SH-SY5Y (cell line): ENCODE results near the gene HEATR1.
A peak's percentile ranks its signal among the peaks of the same experiment; 100 is the strongest.

Experiments
- GATA2 ChIP-seq: IDR thresholded peaks from 2 replicates; pipeline ENCODE4 v1.6.1; 2011; ENCODE audit warnings: mild to moderate bottlenecking, low read depth, low read length
- GATA3 ChIP-seq: IDR thresholded peaks from 2 replicates; pipeline ENCODE4 v1.6.1; 2011; ENCODE audit warnings: low read depth, mild to moderate bottlenecking, low read length, moderate library complexity

The HEATR1 gene

DNA sequence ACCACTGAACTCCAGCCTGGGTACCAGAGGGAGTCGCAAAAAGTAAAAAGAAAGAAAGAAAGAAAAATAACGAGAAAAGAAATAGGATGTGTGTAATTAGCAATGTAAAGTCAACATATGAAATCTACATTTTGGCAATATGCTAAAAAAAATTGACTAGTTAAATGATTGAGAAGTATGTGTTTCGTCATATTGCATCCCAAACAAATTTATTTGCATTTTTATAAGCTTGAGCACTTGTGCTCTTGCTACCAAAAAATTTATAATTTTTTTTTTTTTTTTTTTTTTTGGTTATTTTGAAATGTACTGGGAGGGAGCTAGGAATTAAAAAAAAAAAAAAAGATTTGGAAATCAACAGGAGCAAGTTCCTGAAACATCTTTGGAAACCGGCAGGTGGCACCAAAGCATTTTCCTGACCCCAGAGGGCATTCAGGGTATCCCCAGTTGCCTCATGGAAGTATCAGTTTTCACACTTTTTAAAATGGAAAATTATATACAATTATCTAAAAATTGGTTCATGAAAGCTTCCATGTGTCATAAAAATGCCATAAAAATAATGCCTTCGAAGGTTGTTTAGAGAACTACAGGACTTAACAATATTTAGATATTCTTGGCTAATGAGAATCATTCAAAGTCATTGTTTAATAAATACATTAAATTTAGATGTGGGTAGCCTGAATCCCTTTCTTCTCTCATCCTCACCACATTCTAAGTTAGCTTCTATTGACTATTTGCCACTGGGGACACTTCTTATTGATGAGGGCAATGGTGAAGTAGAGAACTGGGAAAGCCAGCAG, 4.8 kb upstream of the HEATR1 start:
- no peak for TF ChIP-seq GATA3
- TF ChIP-seq GATA2, result no peak

DNA sequence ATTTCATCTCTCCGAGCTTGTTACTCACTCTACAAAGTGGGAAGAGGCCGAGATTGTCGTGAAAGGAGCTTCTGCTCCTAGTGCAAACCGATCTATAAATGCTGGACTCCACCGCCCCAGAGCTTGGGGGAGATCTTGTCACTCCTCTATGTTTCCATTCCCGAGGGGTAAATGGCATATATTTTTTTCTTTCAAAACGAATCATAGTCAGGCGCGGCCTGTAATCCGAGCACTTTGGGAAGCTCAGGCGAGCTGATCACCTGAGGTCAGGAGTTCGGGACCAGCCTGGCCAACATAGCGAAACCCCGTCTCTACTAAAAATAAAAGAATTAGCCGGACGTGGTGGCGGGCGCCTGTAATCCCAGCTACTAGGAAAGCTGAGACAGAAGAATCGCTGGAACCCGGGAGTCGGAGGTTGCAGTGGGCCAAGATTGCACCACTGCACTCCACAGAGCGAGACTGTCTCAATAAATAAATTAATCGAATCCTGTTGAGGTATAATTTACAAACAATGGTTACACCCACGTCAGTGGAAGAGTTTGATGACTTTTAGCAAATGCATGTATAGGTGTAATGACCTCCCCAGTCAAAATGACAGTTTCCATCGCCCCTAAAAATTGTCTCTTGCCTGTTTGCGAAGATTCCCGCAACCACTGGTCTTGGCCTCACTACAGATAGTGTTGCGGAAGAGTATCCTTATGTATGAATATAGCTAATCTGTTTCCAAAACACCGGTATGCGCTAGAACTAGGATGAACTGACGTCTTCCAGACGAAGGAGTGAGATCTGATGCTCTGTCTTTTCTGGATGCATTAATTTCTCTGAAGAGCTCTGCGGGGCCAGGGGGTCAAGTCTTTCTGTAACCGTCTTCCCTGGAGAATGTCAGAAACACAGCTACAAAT, 840 bp upstream of the HEATR1 start:
- TF ChIP-seq GATA2, result no peak
- no peak for TF ChIP-seq GATA3

DNA sequence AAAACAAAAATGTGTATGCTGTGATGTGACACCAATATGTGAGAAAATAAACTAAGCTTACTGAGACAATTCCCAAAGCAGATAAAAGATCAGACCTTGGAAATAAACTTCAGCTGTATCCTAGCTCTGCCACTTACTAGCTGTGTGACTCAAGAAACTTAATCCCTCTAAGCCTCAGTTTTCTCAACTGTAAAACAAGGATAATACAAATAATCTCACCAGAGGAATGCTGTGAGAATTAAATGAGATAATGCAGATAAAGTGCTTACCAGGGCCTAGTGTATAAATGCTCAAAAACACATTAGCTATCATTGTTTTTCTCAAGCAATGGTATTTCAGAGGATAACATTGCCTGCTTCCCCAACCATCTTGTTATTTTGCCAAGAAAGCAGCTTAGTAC, 2.1 kb downstream of the HEATR1 start:
- TF ChIP-seq GATA2 (no peak), GATA3 (no peak)

DNA sequence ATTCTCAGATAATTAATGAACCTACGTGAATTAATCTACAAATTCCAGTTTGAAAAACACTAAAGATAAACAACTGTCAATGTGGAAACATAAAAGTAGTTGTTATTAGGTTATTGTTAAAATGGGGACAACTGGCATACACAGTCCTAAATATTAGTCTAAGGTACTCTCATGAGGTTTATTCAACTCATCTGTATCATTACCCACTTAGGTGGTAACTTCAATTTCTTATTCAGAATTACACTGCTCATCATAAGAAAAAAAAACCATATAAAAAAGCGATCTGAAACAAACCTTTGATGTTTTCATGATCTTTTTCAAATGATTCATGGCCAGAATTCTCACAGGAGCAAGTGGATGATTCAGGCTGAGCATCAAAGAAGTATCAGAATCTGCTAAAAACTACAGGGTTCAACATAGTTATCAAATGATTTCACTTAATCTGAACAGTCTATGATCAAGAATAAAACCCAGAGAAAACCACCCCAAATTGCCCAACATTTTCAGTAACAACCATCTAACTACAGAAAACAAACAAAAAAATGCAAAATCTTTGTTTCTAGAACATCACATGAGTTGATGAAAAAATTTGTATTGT, 13.7 kb downstream of the HEATR1 start:
- TF ChIP-seq GATA2 (no peak), GATA3 (0 out of 2 replicates have a peak, but pooled peaks have one; percentile 17)

DNA sequence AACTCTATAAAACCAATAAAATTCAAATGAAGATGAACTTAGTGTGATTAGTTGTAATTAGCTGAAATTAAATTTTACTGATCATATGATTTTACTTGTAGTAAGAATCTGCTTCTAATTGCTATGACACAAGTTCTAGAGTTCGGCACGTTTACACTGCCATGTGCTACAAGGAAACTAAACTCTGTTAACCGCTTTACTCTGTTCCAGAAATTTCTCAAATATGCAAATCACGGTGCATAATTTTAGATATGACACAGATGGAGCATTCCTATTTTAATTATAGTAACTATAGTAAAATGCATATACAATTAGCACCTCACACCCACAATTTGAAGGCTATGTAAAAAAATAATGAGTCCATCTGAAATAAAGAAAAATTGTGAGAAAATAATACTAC, 14.8 kb downstream of the HEATR1 start:
- TF ChIP-seq GATA2, result no peak
- TF ChIP-seq GATA3, result no peak

DNA sequence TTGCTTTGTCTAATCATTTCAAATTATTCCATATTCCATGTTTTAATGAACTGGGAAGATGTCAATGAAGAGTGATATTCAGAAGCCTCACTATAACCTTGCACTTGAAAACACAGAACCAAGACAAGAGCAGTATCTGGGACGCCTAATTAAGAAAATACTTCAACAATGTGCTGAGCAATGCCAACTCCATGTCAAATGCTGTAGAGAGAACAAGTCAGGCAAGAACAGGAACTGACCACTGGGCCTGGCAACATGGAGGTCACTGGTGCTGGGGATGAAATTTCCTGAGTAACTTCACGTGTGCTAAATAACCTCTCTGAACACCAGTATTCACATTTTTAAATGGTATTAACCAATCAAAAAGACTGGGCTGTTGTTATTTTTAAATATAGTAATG, 22.8 kb downstream of the HEATR1 start:
- TF ChIP-seq GATA3, result no peak
- no peak for TF ChIP-seq GATA2

DNA sequence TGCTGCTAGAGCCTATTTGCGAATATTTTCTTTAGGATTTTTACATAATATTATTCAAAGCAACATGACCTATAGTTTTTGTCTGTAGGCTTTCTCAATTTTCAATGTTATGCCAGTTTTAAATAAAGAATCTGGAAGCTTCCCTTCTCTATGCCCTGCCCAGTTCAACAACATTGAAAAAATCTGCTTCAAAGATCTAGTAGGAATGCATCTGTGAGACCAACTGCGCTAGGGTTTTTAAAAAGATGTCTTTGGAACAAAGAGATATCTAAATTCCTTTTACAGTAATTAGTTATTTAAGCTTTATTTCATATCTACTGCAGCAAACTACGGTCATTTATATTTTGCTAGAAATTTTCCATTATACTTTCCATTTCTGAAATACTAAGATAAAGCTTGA, 25.7 kb downstream of the HEATR1 start:
- TF ChIP-seq GATA3 (no peak), GATA2 (no peak)

DNA sequence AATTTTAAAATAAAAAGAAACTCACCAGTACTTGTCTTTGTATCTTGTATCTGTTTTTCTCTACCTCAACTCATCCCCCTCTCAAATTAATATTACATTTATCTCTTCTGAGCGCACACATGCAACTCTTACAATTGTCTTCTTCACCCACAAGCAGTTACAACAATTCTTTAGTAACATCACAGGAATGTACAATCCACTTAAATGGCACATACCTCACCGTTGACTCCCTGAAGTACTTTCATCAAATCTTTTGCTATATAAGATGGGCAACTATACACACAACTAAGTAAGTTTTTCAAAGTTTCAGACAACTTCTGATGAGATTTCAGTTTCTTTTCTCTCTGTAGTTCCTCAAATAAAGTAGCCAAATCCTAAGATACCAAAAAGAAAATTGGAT, 28.3 kb downstream of the HEATR1 start:
- TF ChIP-seq GATA3, result no peak
- no peak for TF ChIP-seq GATA2

DNA sequence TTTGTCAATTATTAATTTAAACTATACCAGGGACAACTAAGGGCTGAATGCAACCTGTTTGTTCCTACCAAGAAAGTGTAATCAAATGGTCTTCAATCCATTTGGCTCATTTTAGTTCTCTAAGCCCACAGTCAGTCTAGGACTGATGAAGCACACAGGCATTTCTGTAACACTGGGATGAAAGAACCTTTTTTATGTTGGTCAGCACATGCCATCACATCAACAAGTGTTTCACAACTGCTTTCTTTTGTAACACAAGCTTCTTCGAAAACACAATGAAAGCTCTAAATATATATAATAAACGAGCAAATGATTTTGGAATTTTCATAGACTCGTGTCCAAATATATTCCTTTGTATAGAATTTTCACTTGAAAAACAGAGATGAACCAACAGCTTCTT, 28.8 kb downstream of the HEATR1 start:
- no peak for TF ChIP-seq GATA3
- TF ChIP-seq GATA2, result no peak

DNA sequence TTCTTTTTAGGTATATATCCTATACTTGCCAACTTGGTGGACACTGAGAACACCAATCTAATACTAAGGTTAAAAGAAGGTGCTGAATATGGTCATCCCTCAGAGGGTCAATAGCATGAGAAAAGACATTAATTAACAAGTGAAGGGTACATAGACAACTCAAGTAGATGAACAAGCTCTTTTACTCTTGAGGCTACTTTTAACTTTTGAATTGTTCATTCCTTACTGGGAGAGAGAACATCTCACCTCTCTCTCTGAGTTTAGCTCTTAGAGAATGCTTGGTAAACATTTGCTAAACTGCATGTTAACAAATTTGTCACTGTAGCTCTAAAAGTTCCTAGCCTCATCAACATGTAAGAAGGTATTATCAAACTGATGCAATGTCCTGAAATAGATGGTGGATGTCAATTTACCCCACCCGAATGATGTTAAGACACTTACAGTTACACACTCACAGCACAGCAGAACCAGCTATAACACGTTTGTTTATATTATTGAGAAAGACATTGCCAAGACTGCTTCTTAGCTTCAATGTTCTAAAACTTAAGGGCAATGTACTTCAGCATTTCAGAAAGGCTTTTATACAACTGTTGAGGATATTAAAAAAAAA, 35.9 kb downstream of the HEATR1 start:
- TF ChIP-seq GATA2, result no peak
- TF ChIP-seq GATA3, result no peak

DNA sequence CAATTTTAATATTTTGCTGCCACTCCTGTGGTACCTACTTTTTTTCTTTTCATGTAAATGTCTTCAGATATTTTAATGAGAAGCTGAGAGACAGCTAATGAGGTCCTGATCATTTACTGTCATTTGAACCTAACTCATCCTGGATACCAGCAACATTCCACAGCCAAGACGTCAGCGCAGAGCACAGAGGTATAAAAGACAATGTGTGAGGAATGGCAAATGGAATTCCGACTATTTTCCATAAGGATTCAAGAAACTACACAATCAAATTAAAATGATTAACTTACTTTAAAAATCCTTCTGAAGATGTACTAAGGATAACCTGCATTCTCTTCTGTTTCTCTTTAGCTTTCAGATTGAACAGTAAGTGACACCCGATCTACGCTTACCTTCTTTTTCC, 38.8 kb downstream of the HEATR1 start:
- TF ChIP-seq GATA2 (no peak), GATA3 (no peak)

DNA sequence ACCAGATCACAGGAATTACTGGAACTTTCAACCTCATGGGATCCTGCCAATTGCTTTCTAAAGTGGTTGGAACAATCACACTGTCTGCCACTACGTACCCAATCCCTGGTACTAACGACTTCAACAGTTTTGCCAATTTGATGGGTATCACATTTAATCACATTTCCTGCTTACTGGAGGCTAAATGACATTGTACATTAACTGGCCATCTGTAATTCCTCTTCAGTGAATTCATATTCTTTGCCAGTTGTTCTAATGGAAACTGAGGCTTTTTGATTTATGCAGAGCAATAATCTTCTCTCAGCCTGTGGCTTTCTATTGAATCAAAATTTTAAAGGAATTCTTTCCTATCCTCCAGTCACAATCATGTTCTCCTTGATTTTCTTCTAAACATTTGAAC, 42.3 kb downstream of the HEATR1 start:
- TF ChIP-seq GATA3, result peak; percentile 94
- TF ChIP-seq GATA2, result peak; percentile 94

DNA sequence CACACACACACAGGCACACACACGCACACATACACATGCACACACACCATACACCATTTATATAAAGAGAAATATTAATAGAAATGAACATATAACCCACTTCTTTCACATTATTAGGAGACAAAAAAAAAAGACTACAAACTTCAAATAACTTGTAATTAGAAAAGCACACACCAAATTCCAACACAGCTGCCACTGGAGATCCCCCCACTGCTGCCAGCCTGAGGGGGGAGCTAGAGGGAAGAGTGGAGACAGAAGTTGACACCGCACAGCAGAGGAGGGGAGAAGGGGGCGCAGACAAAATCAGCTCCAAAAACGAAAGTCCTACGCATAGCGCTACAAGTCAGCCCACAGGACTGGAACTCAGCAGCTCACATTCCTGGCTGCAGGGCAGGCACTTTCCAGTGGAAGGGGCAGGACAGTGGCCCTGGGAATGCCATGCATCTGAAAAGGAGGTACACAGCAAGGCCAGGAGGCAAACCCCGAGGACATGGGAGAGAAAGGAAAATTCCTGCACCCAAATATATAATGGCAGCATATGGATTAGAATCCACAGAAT, 44.0 kb downstream of the HEATR1 start:
- TF ChIP-seq GATA2 (no peak), GATA3 (no peak)

DNA sequence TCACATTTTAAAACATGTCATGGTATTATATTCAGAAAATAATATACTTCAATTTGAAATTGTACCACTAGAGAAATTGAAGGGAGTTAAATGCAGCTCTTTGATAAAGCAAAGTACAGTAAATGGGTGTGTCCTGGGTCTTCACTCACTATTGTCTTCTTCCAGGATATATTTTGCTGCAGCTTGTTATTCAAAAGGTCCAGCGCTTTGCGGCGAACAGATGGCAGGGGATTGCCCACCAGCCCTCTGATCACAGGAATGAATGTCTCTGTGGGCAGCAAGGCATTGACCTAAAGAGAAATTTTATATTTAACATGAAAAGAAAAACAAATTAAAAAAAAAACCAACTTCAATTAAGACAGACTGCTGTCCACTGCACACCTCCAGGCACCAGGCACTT, 45.5 kb downstream of the HEATR1 start:
- TF ChIP-seq GATA2 (no peak), GATA3 (no peak)

DNA sequence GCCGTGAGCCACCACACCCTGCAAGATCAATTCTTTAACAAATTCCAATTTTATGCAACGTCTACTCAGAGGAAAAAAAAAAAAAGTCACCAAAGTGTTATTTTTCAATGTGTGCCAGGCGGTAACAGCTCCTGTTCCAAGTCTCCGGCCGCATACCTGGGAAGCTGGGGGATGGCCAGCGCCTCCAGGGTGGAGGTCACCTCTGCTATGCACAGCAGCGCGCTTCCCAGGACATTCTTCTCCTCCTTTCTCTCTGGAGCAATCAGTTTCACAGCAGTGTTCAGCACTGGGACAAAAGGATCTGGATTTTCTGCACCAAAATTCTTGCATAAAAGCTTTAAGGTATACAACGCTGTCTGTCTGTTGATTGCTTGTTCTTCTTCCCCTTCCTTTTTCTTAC, 46.2 kb downstream of the HEATR1 start:
- TF ChIP-seq GATA3 (no peak), GATA2 (no peak)
